Fibroblast of lung (primary cell): ENCODE results near the gene RRAS2. TPM values are rescaled to one million over a fixed set of nuclear protein-coding genes. Genes with fewer than 3 reads are reported as not detected.

ENCODE experiments used
- DNase-seq, 2 donors: peaks; one replicate each; pipeline versions ENCODE4 v3.0.0 to v3.0.0-alpha.2; 2010; ENCODE audit warnings: low read depth in 2 of 2
- H2AFZ ChIP-seq: 2 replicates; pipeline ENCODE4 v1.5.1; 2012; ENCODE audit warnings: low read length, control low read depth, inconsistent platforms
- H3K27ac ChIP-seq: 2 replicates; pipeline ENCODE4 v1.5.1; 2011; ENCODE audit warnings: low read length, control low read depth; ENCODE audit not compliant: insufficient read depth
- H3K27me3 ChIP-seq: 2 replicates; pipeline ENCODE4 v1.5.1; 2011; ENCODE audit warnings: mild to moderate bottlenecking, low read length; ENCODE audit not compliant: control insufficient read depth, insufficient read depth
- H3K36me3 ChIP-seq: 2 replicates; pipeline ENCODE4 v1.5.1; 2011; ENCODE audit warnings: low read length; ENCODE audit not compliant: control insufficient read depth, insufficient read depth
- H3K4me1 ChIP-seq: 2 replicates; pipeline ENCODE4 v1.5.1; 2011; ENCODE audit warnings: low read length; ENCODE audit not compliant: control insufficient read depth, insufficient read depth; ENCODE audit errors: extremely low read depth
- H3K4me2 ChIP-seq: 2 replicates; pipeline ENCODE4 v1.5.1; 2011; ENCODE audit warnings: low read length, control low read depth; ENCODE audit not compliant: insufficient read depth; ENCODE audit errors: extremely low read depth
- H3K4me3 ChIP-seq, 4 experiments: fragments of 200-600 bp in 1 of 4; sonication (generic) in 1 of 4; replicated peaks in 1 of 4; 2 replicates each; pipeline ENCODE4 v1.5.1; 2011 to 2016; ENCODE audit warnings: low read length in 4 of 4, low read depth in 3 of 4, mild to moderate bottlenecking in 3 of 4, control low read depth in 2 of 4, inconsistent platforms in 1 of 4, mixed read lengths in 1 of 4; ENCODE audit not compliant: insufficient read depth in 1 of 4; ENCODE audit errors: control extremely low read depth in 1 of 4
- H3K79me2 ChIP-seq: 2 replicates; pipeline ENCODE4 v1.5.1; 2012; ENCODE audit warnings: mild to moderate bottlenecking, low read length, inconsistent platforms; ENCODE audit not compliant: control insufficient read depth, insufficient read depth
- H3K9ac ChIP-seq: 2 replicates; pipeline ENCODE4 v1.5.1; 2011; ENCODE audit warnings: mild to moderate bottlenecking, low read length, control low read depth; ENCODE audit not compliant: insufficient read depth
- H3K9me3 ChIP-seq: 2 replicates; pipeline ENCODE4 v1.5.1; 2012; ENCODE audit warnings: low read depth, low read length; ENCODE audit not compliant: control insufficient read depth, insufficient read depth
- H4K20me1 ChIP-seq: 2 replicates; pipeline ENCODE4 v1.5.1; 2011; ENCODE audit warnings: low read length; ENCODE audit not compliant: control insufficient read depth, insufficient read depth; ENCODE audit errors: extremely low read depth
- CTCF ChIP-seq, 2 donors: IDR thresholded peaks in 1 of 2; conservative IDR thresholded peaks in 1 of 2; 1 replicate in 1 of 2; 2 replicates in 1 of 2; pipeline ENCODE4 v1.5.1; 2011 to 2012; ENCODE audit warnings: low read length in 2 of 2, control low read depth in 1 of 2, inconsistent platforms in 1 of 2, low read depth in 1 of 2, mild to moderate bottlenecking in 1 of 2
- EZH2 ChIP-seq: IDR thresholded peaks from 2 replicates; pipeline ENCODE4 v1.5.1; 2012; ENCODE audit warnings: low read length, control low read depth, mild to moderate bottlenecking; ENCODE audit errors: missing control alignments
- polyA plus RNA-seq, 2 donors: library from polyadenylated mRNA; depleted of rRNA in 1 of 2; stranded (reverse) in 1 of 2; unstranded in 1 of 2; fragments of >200 nt; gene quantifications; 2 replicates each; pipeline ENCODE4 v1.2.1, GENCODE V29; 2011 to 2012; ENCODE audit warnings: missing spikeins in 1 of 2
- total RNA-seq: library from RNA; depleted of rRNA; stranded (reverse); fragments of >200 nt; gene quantifications from 2 replicates; pipeline ENCODE4 v1.2.1, GENCODE V29; 2014

RRAS2 gene
- total and polyA plus RNA-seq, 2 donors (not counting 1 experiment from before 2014, with no cell fraction given) = 160 to 178 TPM

- no peaks in the 10 kb centered on the region for H3K9me3 ChIP-seq
- H3K27ac ChIP-seq = no peak overlapping the region
- peaks cover 87% of the 10 kb centered on the region for H3K79me2 ChIP-seq
- DNase-seq = no peak
- H3K27me3 ChIP-seq = no peaks in the 10 kb centered on the region
- H4K20me1 ChIP-seq = peaks cover 4% of the 10 kb centered on the region
- no peak overlapping the region for H3K9ac ChIP-seq
- no peak overlapping the region for H3K4me2 ChIP-seq
- TF ChIP-seq EZH2 = no peak
- TF ChIP-seq CTCF (conservative IDR thresholded peaks at IDR 0.05 in 1 of 2, IDR thresholded peaks at IDR 0.05 in 1 of 2; ENCODE audit: low read depth in 1 of 2, low read length in 2 of 2) = no peak
- peaks cover 4% of the 10 kb centered on the region for H3K4me1 ChIP-seq
- H3K4me3 ChIP-seq = no peak overlapping the region
- H2AFZ ChIP-seq = no peak overlapping the region
- no peaks in the 10 kb centered on the region for H3K36me3 ChIP-seq
Observed at GRCh38 chr11:14330881-14331280, 28.1 kb downstream of the RRAS2 start.

GRCh38 chr11:14329702-14330101 is 29.3 kb downstream of the RRAS2 start:
- Histone ChIP-seq H3K27me3 (no peaks in the 10 kb centered on the region), H3K36me3 (no peaks in the 10 kb centered on the region), H3K4me2 (no peak overlapping the region), H3K4me3 (no peak overlapping the region), H3K9me3 (no peaks in the 10 kb centered on the region), H2AFZ (no peak overlapping the region), H4K20me1 (peaks cover 4% of the 10 kb centered on the region), H3K79me2 (peaks cover 82% of the 10 kb centered on the region), H3K4me1 (peaks cover 4% of the 10 kb centered on the region), H3K9ac (no peak overlapping the region), H3K27ac (no peak overlapping the region)
- TF ChIP-seq CTCF (conservative IDR thresholded peaks at IDR 0.05 in 1 of 2, IDR thresholded peaks at IDR 0.05 in 1 of 2; ENCODE audit: low read depth in 1 of 2, low read length in 2 of 2) = no peak
- TF ChIP-seq EZH2 = no peak
- no peak for DNase-seq

- Histone ChIP-seq H3K79me2 (peaks cover 83% of the 10 kb centered on the region), H2AFZ (no peak overlapping the region), H3K4me1 (peaks cover 4% of the 10 kb centered on the region), H3K27ac (no peak overlapping the region), H3K27me3 (no peaks in the 10 kb centered on the region), H3K9me3 (no peaks in the 10 kb centered on the region), H3K36me3 (no peaks in the 10 kb centered on the region), H3K4me3 (no peak overlapping the region), H3K9ac (no peak overlapping the region), H4K20me1 (peaks cover 3% of the 10 kb centered on the region), H3K4me2 (no peak overlapping the region)
- TF ChIP-seq CTCF (conservative IDR thresholded peaks at IDR 0.05 in 1 of 2, IDR thresholded peaks at IDR 0.05 in 1 of 2; ENCODE audit: low read depth in 1 of 2, low read length in 2 of 2) = no peak
- TF ChIP-seq EZH2 = no peak
- no peak for DNase-seq
Observed at GRCh38 chr11:14327116-14327515, 31.9 kb downstream of the RRAS2 start.
